ENCODE data around the gene SGCG.
"Not testable (repeated sequence)": the region's sequence is repeated elsewhere in the genome, so short reads cannot be mapped to it uniquely, and the experiment has no call there.

The SGCG gene

DNA sequence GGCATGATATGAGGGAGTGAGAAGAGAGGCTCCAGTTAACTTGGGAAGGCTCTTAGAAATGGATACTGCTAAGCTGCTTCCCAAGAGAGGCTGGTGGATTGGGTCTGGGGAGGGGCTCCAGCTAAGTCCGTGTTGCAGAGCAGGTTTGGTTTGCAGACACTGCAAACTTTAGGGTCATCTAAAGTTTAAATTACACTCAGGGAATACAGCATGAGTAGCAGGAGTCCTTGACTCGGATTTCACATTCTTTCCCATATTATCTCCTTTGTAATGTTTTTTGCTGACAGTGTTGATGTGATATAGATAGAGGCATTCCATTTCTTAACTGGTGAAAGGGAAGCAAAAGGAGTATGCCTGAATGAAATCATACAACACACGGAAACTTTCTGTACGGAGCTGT lies 31.9 kb downstream of the SGCG start:
- DNase-seq, result no peak

GRCh38 chr13:23231241-23231640 lies 50.5 kb downstream of the SGCG start:
- DNase-seq, result no peak

DNA sequence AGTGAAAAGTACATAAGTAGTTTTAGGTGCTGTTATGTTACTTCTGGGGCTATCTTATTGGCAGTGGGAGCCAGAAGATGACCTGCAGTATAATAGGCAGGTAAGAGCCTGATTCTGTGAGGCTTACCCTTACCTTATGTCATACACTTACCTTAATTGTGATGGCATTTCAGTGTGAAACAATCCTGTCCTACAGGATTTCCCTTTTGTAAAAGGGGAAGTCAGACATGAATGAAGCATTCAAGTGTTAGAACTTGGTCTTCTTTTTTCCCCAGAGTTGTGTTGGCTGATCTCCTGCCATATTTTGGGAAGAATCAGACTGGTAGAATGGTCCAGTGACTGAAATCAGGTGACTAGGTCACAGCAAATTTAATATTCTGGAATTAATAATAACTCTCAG lies 55.2 kb downstream of the SGCG start:
- DNase-seq, result no peak

DNA sequence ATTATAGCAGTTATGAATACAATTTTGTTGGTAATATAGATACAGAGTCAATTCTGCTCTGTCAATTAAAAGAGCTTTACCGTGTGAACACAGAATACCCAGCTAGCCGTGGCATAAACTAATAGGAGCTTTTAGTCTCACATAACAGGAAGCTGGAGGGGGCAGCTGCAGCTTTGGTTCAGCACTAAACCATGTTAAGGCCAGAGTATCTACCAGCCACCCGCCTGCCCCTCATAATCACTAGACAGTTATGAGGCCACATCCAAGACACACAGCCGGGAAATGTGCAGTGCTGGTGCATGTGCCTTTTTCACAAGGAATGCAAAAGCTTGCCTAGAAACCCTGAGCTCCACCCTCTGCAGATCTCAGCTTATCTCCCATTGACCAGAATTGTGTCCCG lies 62.3 kb downstream of the SGCG start:
- DNase-seq, result no peak

DNA sequence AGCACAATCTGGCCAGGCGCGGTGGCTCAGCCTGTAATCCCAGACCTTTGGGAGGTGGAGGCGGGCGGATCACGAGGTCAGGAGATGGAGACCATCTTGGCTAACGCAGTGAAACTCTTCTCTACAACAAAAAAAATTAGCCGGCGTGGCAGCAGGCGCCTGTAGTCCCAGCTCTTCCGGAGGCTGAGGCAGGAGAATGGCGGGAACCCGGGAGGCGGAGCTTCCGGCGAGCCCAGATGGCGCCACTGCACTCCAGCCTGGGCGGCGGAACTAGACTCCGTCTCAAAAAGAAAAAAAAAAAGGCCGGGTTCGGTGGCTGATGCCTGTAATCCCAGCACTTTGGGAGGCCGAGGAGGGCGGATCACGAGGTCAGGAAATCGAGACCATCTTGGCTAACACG lies 67.6 kb downstream of the SGCG start:
- DNase-seq, result not testable (repeated sequence)

- no peak for DNase-seq
Observed at GRCh38 chr13:23254506-23254905, 73.7 kb downstream of the SGCG start.

- no peak for DNase-seq
Observed at GRCh38 chr13:23267571-23267970, 86.8 kb downstream of the SGCG start.

DNA sequence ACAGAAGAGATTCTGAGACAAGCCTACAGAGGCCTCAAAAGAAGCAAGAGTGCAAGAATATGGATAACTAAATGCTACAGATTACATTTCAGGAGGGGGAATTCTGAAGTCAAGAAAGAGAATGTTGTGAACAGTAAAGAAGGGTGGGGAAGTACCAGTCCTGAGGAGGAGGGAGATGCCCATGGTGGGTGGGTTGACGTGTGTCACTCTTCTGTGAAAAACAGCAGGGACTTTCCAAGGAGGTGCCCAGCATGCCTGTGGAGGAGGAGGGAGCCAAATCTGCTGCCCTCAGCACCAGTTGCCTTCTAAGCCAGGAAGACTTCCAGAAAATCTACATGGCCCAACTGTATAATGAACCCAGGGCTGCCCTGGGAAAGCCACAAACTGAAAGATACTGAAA lies 87.7 kb downstream of the SGCG start:
- peak; percentile 29 to 30 for DNase-seq

DNA sequence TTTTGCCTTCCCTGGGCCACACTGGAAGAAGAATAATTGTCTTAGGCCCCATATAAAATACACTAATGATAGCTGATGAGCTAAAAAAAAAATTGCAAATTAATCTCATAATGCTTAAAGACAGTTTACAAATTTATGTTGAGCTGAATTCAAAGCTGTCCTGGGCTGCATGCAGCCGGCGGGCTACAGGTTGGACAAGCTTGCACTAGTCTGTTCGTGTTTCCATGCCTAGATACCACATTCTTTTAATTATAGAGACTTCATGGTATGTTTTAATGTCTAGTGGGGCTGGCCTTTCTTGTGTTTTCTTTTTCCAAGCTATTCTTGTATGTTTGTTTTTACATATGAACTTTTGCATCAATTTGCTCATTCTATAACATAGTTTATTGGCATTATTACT lies 90.6 kb downstream of the SGCG start:
- no peak for DNase-seq

DNA sequence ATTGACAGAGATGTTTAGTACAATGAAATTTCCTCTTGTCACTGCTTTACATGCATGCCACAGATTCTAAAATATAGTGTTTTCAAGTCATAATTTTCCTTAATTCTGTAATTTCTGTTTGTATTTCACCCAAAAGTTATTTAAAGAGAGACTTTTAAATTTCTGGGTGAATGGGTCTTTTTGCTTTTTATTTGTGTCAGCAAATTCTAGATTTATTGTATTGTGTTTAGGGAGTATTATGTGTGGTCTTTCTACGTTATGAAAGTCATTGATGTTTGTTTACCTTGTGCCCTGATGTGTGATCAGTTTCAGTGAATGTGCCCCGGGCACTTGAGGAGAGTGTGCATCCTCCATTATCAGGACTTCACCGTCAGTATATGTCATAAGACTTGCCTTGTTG lies 92.7 kb downstream of the SGCG start:
- DNase-seq, result no peak

DNA sequence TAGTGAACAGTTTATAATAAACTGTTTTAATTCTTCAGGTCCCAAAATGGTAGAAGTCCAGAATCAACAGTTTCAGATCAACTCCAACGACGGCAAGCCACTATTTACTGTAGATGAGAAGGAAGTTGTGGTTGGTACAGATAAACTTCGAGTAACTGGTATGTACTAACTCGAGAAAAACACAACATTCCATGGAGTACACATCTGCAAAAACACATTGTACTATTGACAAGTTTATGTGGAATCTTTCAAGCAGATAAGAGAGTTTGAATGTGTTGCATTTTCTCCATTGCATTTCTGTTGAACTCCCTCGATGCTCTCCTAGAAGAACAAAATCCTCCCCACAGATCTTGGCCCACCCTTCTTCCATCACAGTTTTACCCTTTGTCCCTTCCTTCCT lies 98.5 kb downstream of the SGCG start:
- DNase-seq, result no peak

DNA sequence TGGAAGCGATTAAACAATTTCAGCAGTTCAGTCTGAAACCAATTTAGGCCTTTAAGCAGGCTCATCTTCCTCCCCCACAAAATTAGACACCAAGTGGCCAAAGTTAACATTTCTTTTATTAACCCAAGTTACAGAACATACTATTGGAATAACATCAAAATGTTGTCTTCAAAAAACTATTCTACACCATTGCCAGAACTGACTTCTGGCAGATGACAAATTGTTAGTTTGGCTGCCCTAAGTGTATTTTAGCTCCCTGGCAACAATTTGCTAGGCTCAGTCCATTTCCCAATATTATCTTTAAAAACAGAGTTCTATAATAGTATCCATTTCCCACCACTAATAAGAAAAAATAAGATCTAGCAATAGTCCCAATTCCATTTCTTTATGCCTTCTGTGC lies 107.8 kb downstream of the SGCG start:
- no peak for DNase-seq

DNA sequence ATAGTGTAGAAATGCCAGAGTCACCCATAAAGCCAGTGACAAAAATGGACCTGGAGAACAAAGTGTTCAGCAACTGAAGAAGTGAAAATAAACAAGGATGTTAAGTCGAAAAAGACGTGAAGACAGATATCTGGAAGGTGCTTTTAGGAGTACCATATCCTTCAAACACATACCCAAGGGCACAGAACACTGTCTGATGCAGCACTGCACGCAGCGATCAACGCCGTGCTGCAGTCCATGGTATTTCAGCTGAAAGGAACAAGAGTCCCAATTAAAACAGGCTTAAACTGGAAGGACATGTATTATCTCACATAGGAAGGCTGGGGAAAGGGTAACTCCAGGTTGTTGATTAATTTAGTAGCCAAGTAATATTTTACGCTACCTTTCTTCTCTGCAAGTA lies 108.2 kb downstream of the SGCG start:
- no peak for DNase-seq

GRCh38 chr13:23289917-23290357 lies 109.2 kb downstream of the SGCG start:
- no peak for DNase-seq

DNA sequence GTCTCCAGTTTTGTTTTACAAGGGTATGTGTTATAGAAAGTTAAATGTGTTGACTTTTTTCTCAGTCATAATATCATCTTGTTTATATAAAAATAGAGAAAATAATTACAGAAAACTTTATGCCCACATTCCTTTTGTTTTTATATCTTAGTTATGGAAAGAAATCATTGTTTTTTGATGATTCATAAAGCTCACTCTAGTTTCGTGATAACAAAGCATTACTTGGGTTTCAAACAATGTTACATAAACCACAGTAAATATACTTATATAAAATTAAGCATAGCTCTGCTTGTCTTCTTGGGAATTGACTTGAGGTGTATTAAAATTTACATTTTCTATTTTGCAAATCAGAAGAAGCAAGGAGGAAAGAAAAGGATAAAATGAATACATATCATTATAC lies 111.8 kb downstream of the SGCG start:
- no peak for DNase-seq

GRCh38 chr13:23314837-23315236 lies 134.1 kb downstream of the SGCG start:
- not testable (repeated sequence) for DNase-seq

DNA sequence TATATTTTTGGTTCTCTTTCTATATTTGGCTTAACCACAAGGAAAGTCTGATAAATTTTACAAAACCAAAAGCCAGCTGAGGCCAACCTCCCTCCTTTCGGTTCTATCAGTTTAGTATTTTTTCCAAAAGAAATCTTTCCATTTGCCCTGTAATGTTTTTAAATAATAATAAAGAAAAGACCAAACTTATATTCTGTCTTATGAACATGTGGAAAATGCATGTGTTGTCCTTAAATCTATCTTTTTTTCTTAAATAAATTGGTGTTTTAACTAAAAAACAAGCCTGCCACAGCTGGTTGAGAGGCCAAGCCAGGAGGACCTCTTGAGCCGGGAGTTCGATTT lies 139.1 kb downstream of the SGCG start:
- no peak for DNase-seq

DNA sequence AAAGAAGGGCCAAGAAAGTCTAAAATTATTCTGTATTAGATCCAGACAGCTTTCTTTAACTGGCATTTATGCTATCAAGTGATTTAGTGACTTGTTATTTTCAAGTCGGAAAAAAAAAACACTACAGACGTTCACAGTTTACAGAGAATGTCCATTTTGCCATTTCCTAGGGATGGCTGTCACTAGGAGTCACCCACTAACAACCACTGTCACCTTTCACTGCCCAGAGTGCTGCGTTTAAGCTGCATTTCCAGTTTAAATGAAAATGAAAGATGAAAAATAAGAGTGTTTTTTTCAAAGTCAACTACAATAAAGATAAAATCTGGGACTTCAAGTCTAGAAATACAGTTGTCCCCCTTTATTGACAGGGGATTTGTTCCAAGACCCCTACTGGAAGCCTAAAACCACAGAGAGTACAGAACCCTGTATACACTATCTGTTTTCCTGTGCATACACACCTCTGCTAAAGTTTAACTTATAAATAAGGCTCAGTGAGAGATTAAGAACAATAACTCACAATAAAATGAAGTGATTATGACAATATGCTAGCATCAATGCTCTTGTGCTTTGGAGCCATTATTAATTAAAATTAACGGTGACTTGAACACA lies 140.3 kb downstream of the SGCG start:
- no peak for DNase-seq

DNA sequence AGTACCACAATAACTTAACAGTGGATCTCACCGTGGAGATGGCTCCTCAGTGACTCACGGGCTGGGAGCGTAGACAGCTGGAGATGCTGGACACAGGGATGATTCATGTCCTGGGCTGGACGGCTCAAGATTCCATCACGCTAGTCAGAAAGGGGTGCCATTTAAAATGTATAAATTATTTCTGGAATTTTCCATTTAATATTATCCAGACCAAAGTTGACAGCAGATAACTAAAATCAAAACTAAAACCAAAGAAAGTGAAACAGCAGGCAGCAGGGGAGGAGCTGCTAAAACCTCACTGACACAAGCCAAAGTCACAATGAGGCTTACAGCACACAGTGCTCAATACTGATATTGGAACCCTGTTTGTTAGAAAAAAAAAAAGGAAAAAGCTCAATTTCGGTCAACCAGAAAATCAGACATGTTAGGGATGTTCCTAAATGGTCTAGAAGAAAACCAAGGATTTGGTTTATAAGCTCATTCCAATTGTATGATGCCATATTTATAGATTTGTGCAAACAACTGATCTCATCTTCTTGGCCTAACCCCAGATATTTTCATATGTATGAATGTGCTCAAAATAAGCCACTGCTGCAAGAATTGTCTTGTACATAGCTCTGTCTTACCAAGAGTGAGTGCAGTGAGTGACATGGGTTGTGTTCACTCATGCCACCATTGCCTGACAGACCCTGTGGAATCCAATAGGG lies 140.9 kb downstream of the SGCG start:
- no peak for DNase-seq

GRCh38 chr13:23322353-23323336 lies 141.9 kb downstream of the SGCG start:
- no peak for DNase-seq

DNA sequence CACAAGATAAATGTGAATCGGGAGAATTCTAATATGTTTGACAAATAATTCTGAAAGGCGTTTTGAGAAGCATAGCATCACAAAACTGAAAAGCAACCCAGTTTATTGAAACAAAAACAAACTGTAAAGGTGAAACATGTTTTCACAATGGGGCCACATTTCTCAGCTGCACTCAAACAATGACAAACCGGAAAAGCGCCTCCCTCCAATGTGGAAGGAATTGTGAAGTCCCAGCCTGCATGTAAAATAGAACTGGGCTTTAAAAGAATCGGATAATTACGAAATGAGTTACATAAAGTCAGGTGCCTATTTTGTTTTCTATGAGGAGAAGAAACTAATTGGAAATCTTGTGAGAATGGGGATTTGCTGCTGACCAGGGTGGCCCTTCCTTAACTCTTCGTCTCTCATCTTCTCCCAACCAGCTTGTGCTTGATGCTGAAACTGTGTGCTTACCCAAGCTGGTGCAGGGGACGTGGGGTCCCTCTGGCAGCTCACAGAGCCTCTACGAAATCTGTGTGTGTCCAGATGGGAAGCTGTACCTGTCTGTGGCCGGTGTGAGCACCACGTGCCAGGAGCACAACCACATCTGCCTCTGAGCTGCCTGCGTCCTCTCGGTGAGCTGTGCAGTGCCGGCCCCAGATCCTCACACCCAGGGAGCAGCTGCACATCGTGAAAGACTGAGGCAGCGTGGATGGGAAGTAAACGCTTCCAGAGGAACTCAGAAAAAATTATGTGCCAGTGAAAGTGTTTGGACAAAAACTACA lies 143.3 kb downstream of the SGCG start:
- no peak for DNase-seq

DNA sequence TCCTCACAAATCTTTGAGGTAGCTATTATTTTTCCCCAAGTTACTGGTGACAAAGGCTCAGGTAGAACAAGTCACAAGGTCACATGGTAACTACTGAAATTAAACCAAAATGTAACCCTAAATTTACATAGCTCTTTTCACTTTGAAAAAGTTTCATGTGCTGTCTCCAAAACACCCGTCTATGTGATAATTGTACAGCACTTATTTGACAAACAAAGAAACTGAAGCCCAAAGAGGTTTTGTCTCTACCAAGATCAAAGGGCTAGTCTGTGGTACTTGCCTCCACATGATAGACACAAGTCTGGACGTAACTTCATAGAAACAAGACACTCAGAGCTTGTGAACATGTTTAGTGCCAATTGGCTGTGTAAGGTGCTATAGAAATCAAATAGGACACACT lies 144.4 kb downstream of the SGCG start:
- DNase-seq, result no peak

GRCh38 chr13:23330356-23330755 lies 149.6 kb downstream of the SGCG start:
- no peak for DNase-seq

Data from activated T-cell treated with anti-CD3 and anti-CD28 coated beads, Interleukin-2, amount 50 U/mL, for 48 hours (primary cell).